Erythroblast (primary cell): ENCODE data around the gene AGMO.

Experiments used
- GATA1 ChIP-seq: IDR thresholded peaks from 2 replicates; pipeline ENCODE4 v1.6.1; 2011; ENCODE audit warnings: low read depth, mild to moderate bottlenecking, control low read depth, low read length, moderate library complexity
- POLR2A ChIP-seq: IDR thresholded peaks from 2 replicates; pipeline ENCODE4 v1.6.1; 2011; ENCODE audit warnings: mild to moderate bottlenecking, low read length

- TF ChIP-seq POLR2A (no peak), GATA1 (no peak)
These were observed 270.1 kb downstream of the AGMO start for GRCh38 chr7:15291699-15292098.
